ENCODE results near the gene TBC1D17. TPM values are rescaled to one million over a fixed set of nuclear protein-coding genes. Genes with fewer than 3 reads are reported as not detected.

Gene TBC1D17
- total RNA-seq, 2 donors from 2014 or later, result 27.9 to 31.7 TPM

DNA sequence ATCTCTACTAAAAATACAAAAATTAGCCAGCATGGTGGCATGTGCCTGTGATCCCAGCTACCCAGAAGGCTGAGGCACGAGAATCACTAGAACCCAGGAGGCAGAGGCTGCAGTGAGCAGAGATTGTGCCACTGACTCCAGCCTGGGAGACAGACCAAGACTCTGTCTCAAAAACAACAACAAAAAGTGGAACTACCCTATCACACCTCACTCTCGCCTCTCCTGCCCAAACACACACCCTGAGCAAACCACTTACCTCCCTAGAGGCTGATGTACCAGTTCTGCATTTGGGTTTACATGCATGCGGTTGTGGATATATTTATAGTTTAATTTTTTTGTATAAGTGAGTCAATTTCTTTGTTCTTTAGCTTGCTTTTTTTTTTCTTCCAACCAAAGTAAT lies 34.2 kb upstream of the TBC1D17 start:
- DNase-seq (ENCODE audit: low spot score) (no peak), ATAC-seq (ENCODE audit: insufficient number of reproducible peaks, low FRiP score, low read depth) (no peak)
- TF ChIP-seq, protein P1, sequence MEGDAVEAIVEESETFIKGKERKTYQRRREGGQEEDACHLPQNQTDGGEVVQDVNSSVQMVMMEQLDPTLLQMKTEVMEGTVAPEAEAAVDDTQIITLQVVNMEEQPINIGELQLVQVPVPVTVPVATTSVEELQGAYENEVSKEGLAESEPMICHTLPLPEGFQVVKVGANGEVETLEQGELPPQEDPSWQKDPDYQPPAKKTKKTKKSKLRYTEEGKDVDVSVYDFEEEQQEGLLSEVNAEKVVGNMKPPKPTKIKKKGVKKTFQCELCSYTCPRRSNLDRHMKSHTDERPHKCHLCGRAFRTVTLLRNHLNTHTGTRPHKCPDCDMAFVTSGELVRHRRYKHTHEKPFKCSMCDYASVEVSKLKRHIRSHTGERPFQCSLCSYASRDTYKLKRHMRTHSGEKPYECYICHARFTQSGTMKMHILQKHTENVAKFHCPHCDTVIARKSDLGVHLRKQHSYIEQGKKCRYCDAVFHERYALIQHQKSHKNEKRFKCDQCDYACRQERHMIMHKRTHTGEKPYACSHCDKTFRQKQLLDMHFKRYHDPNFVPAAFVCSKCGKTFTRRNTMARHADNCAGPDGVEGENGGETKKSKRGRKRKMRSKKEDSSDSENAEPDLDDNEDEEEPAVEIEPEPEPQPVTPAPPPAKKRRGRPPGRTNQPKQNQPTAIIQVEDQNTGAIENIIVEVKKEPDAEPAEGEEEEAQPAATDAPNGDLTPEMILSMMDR (IDR thresholded peaks at IDR 0.05), result no peak
- Histone ChIP-seq H3K4me3 (no peak overlapping the region), H3K27ac (no peak overlapping the region), H3K36me3 (peaks cover 10% of the 10 kb centered on the region), H3K9me3 (no peaks in the 10 kb centered on the region), H3K4me1 (ENCODE audit: control insufficient read depth in 1 of 2, low read depth in 2 of 2) (no peaks in the 10 kb centered on the region), H3K27me3 (replicated peaks; ENCODE audit: insufficient read depth) (no peaks in the 10 kb centered on the region)

DNA sequence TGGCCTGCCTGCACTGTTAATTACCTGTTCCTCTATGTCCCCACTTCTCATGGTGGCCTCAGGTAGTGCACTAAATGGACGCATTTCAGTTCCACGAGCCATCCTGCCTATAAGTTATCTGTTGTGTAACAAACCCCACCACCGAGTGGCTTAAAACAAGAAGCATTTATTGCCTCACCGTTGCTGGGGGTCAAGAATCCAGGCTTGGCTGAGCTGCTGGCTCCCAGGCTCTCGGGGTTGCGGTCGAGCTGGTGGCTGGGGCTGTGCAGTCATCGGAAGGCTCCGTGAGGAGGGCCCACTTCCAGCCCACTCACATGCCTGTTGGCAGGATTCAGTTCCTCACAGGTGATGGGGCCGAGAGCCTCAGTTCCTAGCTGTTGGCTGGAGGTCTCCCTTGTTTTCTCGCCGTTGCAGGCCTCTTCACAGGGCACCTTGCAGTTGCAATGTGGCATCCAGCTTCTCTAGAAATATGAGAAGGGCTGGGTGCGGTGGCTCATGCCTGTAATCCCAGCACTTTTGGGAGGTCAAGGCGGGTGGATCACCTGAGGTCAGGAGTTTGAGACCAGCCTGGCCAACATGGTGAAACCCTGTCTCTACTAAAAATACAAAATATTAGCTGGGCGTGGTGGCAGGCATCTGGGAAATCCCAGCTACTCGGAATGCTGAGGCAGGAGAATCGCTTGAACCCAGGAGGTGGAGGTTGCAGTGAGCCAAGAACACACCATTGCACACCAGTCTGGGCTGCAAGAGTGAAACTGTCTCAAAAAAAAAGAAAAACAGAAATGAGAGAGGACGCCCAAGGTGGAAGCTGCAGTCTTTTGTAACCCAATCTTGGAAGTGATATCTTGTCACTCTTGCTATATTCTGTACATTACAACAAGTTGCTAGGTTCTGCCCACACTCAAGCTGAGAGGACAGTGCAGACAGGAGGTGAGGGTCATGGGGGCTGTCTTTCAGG lies 33.1 kb upstream of the TBC1D17 start:
- H3K27me3 ChIP-seq (replicated peaks; ENCODE audit: insufficient read depth), result no peaks in the 10 kb centered on the region
- H3K4me1 ChIP-seq (ENCODE audit: control insufficient read depth in 1 of 2, low read depth in 2 of 2), result no peaks in the 10 kb centered on the region
- no peak overlapping the region for H3K4me3 ChIP-seq
- TF ChIP-seq, protein P1 (IDR thresholded peaks at IDR 0.05), result no peak
- no peaks in the 10 kb centered on the region for H3K9me3 ChIP-seq
- ATAC-seq (ENCODE audit: insufficient number of reproducible peaks, low FRiP score, low read depth), result no peak
- no peak overlapping the region for H3K27ac ChIP-seq
- H3K36me3 ChIP-seq, result no peaks in the 10 kb centered on the region
- no peak for DNase-seq (ENCODE audit: low spot score)

DNA sequence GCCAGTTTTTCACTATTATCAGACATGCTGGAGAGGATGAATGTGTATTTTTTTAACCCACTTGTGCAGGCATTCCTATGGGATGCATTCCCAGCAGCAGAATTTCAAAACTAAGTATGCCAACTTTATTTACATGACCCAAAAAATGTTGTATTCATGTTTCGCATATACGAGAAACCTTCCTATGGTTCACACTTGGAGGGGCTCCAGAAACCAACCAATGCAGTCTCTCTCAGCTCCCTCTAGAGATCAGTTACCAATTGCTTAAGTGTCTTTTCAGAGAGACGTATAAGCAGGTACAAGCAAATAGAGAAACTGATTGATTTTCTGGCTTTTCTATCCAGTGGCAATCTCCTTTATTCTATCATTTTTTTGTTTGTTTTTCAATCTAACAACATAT lies 32.1 kb upstream of the TBC1D17 start:
- Histone ChIP-seq H3K4me3 (no peak overlapping the region), H3K36me3 (no peaks in the 10 kb centered on the region), H3K9me3 (no peaks in the 10 kb centered on the region), H3K27me3 (replicated peaks; ENCODE audit: insufficient read depth) (no peaks in the 10 kb centered on the region), H3K4me1 (ENCODE audit: control insufficient read depth in 1 of 2, low read depth in 2 of 2) (peaks cover 2 to 5% of the 10 kb centered on the region in 2 donors), H3K27ac (no peak overlapping the region)
- TF ChIP-seq, protein P1 (IDR thresholded peaks at IDR 0.05), result no peak
- ATAC-seq (ENCODE audit: insufficient number of reproducible peaks, low FRiP score, low read depth), result no peak
- DNase-seq (ENCODE audit: low spot score), result no peak

DNA sequence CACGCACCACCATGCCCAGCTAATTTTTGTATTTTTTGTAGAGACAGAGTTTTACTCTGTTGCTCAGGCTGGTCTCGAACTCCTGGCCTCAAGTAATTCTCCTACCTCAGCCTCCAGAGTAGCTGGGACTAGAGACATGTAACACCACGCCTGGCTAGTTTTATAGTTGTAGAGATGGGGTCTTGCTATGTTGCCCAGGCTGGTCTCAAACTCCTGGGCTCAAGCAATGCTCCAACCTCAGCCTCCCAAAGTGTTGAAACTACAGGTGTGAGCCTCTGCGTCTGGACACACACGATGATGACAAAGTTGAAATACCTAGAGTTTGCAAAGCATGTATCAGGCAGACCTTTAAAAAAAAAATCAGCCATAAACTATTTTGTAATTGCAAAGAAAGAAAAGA lies 31.1 kb upstream of the TBC1D17 start:
- DNase-seq (ENCODE audit: low spot score) (no peak), ATAC-seq (ENCODE audit: insufficient number of reproducible peaks, low FRiP score, low read depth) (no peak)
- TF ChIP-seq, protein P1 (IDR thresholded peaks at IDR 0.05), result no peak
- peaks cover 2 to 5% of the 10 kb centered on the region in 2 donors for H3K4me1 ChIP-seq (ENCODE audit: control insufficient read depth in 1 of 2, low read depth in 2 of 2)
- H3K27me3 ChIP-seq (replicated peaks; ENCODE audit: insufficient read depth), result no peaks in the 10 kb centered on the region
- H3K9me3 ChIP-seq, result no peaks in the 10 kb centered on the region
- H3K27ac ChIP-seq, result no peak overlapping the region
- H3K4me3 ChIP-seq, result no peak overlapping the region
- H3K36me3 ChIP-seq, result no peaks in the 10 kb centered on the region

DNA sequence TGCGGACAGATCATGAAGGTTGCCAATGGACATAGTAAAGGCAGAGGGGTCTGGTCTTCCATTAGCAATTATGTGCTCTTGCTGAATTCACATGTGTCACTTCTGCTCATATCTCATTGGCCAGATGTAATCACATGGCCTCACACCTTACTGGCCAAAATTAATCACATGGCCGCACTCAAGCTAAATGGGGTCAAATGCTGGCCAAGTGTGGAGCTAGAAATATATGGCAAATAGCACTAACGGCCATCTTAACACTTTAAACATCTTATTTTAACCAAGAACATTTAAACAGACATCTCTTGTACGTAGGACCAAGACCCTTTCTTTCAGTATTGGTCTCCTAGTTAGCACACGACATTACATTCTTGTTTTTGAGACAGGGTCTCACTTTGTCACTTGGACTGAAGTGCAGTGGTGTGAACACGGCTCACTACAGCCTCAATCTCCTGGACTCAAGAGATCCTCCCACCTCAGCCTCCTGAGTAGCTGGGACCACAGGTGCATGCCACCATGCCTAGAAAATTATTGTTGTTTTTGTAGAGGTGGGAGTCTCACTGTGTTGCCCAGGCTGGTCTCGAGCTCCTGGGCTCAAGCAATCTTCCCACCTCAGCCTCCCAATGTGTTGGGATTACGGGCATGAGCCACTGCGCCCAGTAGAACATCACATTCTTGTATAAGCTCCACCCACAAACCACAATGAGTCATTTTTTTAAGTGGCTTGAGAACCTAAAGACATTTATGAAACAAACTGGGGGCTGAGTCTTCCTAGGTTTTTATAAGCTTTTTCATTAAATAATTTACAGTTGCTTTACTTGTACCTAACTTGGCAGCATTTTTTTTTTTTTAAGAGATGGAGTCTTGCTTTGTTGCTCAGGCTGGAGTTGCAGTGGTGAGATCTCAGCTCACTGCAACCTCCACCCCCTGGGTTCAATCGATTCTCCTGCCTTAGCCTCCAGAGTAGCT lies 29.5 kb upstream of the TBC1D17 start:
- ATAC-seq (ENCODE audit: insufficient number of reproducible peaks, low FRiP score, low read depth), result no peak
- no peak for DNase-seq (ENCODE audit: low spot score)
- Histone ChIP-seq H3K9me3 (no peaks in the 10 kb centered on the region), H3K4me1 (ENCODE audit: control insufficient read depth in 1 of 2, low read depth in 2 of 2) (peaks cover 10 to 18% of the 10 kb centered on the region in 2 donors), H3K27ac (no peak overlapping the region), H3K27me3 (replicated peaks; ENCODE audit: insufficient read depth) (no peaks in the 10 kb centered on the region), H3K36me3 (no peaks in the 10 kb centered on the region), H3K4me3 (no peak overlapping the region)
- TF ChIP-seq, protein P1 (IDR thresholded peaks at IDR 0.05), result no peak

Data from thoracic aorta (tissue), 2 donors.